HepG2 (cell line): Measurements from ENCODE around the gene SLCO4A1. TPM values are rescaled to one million over a fixed set of nuclear protein-coding genes. Genes with fewer than 3 reads are reported as not detected.

Experiments
- CBX1 ChIP-seq: IDR thresholded peaks from one replicate; pipeline ENCODE4 v1.6.1; 2016; ENCODE audit warnings: antibody characterized with exemption, low read depth
- FOSL2 ChIP-seq: sonication (generic); formaldehyde crosslinking; IDR thresholded peaks from 2 replicates; pipeline ENCODE4 v1.4.0; 2020; ENCODE audit warnings: missing genetic modification reagents
- KAT7 ChIP-seq: IDR thresholded peaks from 2 replicates; pipeline ENCODE4 v1.6.1; 2018; ENCODE audit warnings: borderline replicate concordance, missing compliant biosample characterization
- KDM2A ChIP-seq: sonication (generic); formaldehyde crosslinking; IDR thresholded peaks from 2 replicates; pipeline ENCODE4 v1.4.0; 2020; ENCODE audit warnings: low read depth, missing genetic modification reagents, borderline replicate concordance
- KDM6A ChIP-seq: IDR thresholded peaks from 2 replicates; pipeline ENCODE4 v1.6.1; 2016; ENCODE audit warnings: low read depth
- MED8 ChIP-seq: sonication (generic); formaldehyde crosslinking; IDR thresholded peaks from 2 replicates; pipeline ENCODE4 v1.8.1; 2023; ENCODE audit warnings: mild to moderate bottlenecking, missing genetic modification reagents; ENCODE audit not compliant: insufficient replicate concordance
- MEIS2 ChIP-seq: sonication (generic); formaldehyde crosslinking; IDR thresholded peaks from 2 replicates; pipeline ENCODE4 v1.9.0; 2021; ENCODE audit warnings: mild to moderate bottlenecking, missing genetic modification reagents
- SIN3A ChIP-seq: IDR thresholded peaks from 2 replicates; pipeline ENCODE4 v1.6.1; 2011; ENCODE audit warnings: low read depth, mild to moderate bottlenecking, control low read depth, low read length, borderline replicate concordance
- SNAPC2 ChIP-seq: sonication (generic); formaldehyde crosslinking; IDR thresholded peaks from 2 replicates; pipeline ENCODE4 v1.8.1; 2022; ENCODE audit warnings: mild to moderate bottlenecking, missing genetic modification reagents
- SP4 ChIP-seq: sonication (generic); formaldehyde crosslinking; IDR thresholded peaks from 2 replicates; pipeline ENCODE4 v1.8.1; 2023; ENCODE audit warnings: mild to moderate bottlenecking, missing genetic modification reagents
- TBX2 ChIP-seq: sonication (generic); formaldehyde crosslinking; IDR thresholded peaks from 2 replicates; pipeline ENCODE4 v1.5.0; 2020; ENCODE audit warnings: missing genetic modification reagents, mild to moderate bottlenecking, borderline replicate concordance
- TRIM22 ChIP-seq: fragments of 450-650 bp; IDR thresholded peaks from 2 replicates; pipeline ENCODE4 v1.6.1; 2017
- TSC22D2 ChIP-seq: sonication (generic); formaldehyde crosslinking; IDR thresholded peaks from 2 replicates; pipeline ENCODE4 v1.5.1; 2020; ENCODE audit warnings: missing genetic modification reagents, mild to moderate bottlenecking, borderline replicate concordance
- ZFYVE20 ChIP-seq: sonication (generic); formaldehyde crosslinking; IDR thresholded peaks from 2 replicates; pipeline ENCODE4 v1.8.0; 2023; ENCODE audit warnings: low read depth, mild to moderate bottlenecking, moderate library complexity, missing genetic modification reagents, borderline replicate concordance
- ZKSCAN1 ChIP-seq: fragments of 150-350 bp; IDR thresholded peaks from 2 replicates; pipeline ENCODE4 v1.6.1; 2014; ENCODE audit warnings: low read length
- ZNF431 ChIP-seq: sonication (generic); formaldehyde crosslinking; IDR thresholded peaks from 2 replicates; pipeline ENCODE4 v1.9.0; 2022; ENCODE audit warnings: missing genetic modification reagents, low read depth, mild to moderate bottlenecking, borderline replicate concordance
- ZNF432 ChIP-seq: sonication (generic); formaldehyde crosslinking; IDR thresholded peaks from 2 replicates; pipeline ENCODE4 v1.5.0; 2020; ENCODE audit warnings: missing genetic modification reagents, mild to moderate bottlenecking, borderline replicate concordance
- ZNF839 ChIP-seq: sonication (generic); formaldehyde crosslinking; IDR thresholded peaks from 2 replicates; pipeline ENCODE4 v1.4.0; 2020; ENCODE audit warnings: missing genetic modification reagents, mild to moderate bottlenecking, borderline replicate concordance
- ZNF891 ChIP-seq: sonication (generic); formaldehyde crosslinking; IDR thresholded peaks from 2 replicates; pipeline ENCODE4 v1.5.0; 2020; ENCODE audit warnings: mild to moderate bottlenecking, missing genetic modification reagents
- ZSCAN12 ChIP-seq: sonication (generic); formaldehyde crosslinking; IDR thresholded peaks from 2 replicates; pipeline ENCODE4 v1.9.0; 2021; ENCODE audit warnings: mild to moderate bottlenecking, missing genetic modification reagents
- polyA plus RNA-seq, 8 experiments: library from polyadenylated mRNA; depleted of rRNA in 3 of 8; stranded (reverse) in 7 of 8; unstranded in 1 of 8; fragments of >200 nt; fragmentation: Illumina TruSeq in 4 of 8; extraction: Trizol in 4 of 8; gene quantifications; 2 replicates each; pipeline versions ENCODE4 v1.2.1 to v1.2.3, GENCODE V29; 2011 to 2016; ENCODE audit warnings: low read depth in 4 of 8, missing spikeins in 1 of 8, mixed read lengths in 1 of 8; ENCODE audit not compliant: insufficient read depth in 1 of 8
- total RNA-seq, 5 experiments: library from RNA; depleted of rRNA; stranded (reverse); fragments of >200 nt; fragmentation: Illumina TruSeq; extraction: Trizol; gene quantifications; 2 replicates each; pipeline ENCODE4 v1.2.3, GENCODE V29; 2016; ENCODE audit warnings: low read depth in 1 of 5
- TF ChIP-seq, protein P1 (sequence below): sonication (generic); formaldehyde crosslinking; IDR thresholded peaks from 2 replicates; pipeline ENCODE4; 2020; ENCODE audit warnings: missing genetic modification reagents, mild to moderate bottlenecking, borderline replicate concordance
- TF ChIP-seq, protein P2 (sequence below): sonication (generic); formaldehyde crosslinking; conservative IDR thresholded peaks from 2 replicates; pipeline ENCODE4 v1.8.0; 2022; ENCODE audit warnings: missing genetic modification reagents

The SLCO4A1 gene
- total and polyA plus RNA-seq, 2 of the 13 experiments (the other 11 are each of a cell fraction or from before 2014, with no cell fraction given), result 55.5 to 112 TPM

DNA sequence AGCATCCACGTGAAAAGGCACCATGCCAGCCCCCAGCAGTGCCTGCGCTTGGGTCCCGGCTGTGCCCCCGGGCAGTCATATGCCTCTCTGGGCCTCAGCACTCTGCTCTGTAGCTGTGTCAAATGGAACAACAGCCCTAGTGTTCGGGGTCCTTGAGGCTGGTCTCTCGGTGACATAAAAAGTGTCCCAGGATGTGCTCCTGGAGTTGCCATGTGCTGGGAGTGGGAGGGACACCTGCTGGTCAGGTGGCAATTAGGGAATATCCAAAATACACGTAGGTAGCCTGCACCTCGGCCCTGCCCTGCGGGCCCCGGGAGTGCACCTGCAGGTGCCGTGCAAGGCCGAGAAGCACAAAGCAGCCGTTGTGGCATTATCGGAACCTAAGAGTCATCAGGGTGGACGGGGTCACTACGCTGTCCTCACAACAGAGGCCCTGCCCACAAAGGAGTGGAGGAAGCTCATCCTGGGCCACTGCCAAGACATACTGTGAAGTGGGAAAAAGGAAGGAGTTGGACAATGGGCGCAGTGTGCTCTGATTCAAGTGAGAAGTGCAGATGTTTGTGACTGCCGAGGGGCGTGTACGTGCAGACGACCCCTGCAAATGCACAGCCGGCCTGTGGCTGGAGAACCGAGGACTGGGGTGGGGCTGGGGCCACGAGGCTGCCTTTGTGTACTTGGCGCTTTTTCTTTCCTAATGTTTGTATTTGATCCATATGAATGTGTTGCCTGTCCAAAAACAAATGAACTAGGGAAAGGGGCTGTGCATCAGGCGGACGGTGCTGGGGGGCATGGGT, 24.6 kb downstream of the SLCO4A1 start (continued):
- TF ChIP-seq, protein P1, sequence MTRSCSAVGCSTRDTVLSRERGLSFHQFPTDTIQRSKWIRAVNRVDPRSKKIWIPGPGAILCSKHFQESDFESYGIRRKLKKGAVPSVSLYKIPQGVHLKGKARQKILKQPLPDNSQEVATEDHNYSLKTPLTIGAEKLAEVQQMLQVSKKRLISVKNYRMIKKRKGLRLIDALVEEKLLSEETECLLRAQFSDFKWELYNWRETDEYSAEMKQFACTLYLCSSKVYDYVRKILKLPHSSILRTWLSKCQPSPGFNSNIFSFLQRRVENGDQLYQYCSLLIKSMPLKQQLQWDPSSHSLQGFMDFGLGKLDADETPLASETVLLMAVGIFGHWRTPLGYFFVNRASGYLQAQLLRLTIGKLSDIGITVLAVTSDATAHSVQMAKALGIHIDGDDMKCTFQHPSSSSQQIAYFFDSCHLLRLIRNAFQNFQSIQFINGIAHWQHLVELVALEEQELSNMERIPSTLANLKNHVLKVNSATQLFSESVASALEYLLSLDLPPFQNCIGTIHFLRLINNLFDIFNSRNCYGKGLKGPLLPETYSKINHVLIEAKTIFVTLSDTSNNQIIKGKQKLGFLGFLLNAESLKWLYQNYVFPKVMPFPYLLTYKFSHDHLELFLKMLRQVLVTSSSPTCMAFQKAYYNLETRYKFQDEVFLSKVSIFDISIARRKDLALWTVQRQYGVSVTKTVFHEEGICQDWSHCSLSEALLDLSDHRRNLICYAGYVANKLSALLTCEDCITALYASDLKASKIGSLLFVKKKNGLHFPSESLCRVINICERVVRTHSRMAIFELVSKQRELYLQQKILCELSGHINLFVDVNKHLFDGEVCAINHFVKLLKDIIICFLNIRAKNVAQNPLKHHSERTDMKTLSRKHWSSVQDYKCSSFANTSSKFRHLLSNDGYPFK (CRISPR knock-in tag), result peak; percentile 78
- TF ChIP-seq TBX2 (CRISPR knock-in tag) (peak; percentile 100), ZNF839 (CRISPR knock-in tag) (peak; percentile 82; the same call in 1 of the 2 replicates), CBX1 (peak; percentile 68), ZNF891 (CRISPR knock-in tag) (no peak), KDM2A (CRISPR knock-in tag) (peak; percentile 82), ZFYVE20 (no peak), MEIS2 (CRISPR knock-in tag) (no peak; the same call in 1 of the 2 replicates), MED8 (CRISPR knock-in tag) (peak; percentile 88), SIN3A (no peak; the same call in 1 of the 2 replicates), KDM6A (CRISPR knock-in tag) (peak; percentile 44; the same call in 1 of the 2 replicates), TSC22D2 (CRISPR knock-in tag) (0 out of 2 replicates have a peak, but pooled peaks have one; percentile 20), ZSCAN12 (CRISPR knock-in tag) (0 out of 2 replicates have a peak, but pooled peaks have one; percentile 34), SNAPC2 (CRISPR knock-in tag) (peak; percentile 98), ZNF432 (CRISPR knock-in tag) (no peak), FOSL2 (CRISPR knock-in tag) (peak; percentile 98), KAT7 (CRISPR knock-in tag) (no peak), ZKSCAN1 (no peak), SP4 (CRISPR knock-in tag) (peak; percentile 86), ZNF431 (CRISPR knock-in tag) (peak; percentile 75), TRIM22 (no peak)
- TF ChIP-seq, protein P2, sequence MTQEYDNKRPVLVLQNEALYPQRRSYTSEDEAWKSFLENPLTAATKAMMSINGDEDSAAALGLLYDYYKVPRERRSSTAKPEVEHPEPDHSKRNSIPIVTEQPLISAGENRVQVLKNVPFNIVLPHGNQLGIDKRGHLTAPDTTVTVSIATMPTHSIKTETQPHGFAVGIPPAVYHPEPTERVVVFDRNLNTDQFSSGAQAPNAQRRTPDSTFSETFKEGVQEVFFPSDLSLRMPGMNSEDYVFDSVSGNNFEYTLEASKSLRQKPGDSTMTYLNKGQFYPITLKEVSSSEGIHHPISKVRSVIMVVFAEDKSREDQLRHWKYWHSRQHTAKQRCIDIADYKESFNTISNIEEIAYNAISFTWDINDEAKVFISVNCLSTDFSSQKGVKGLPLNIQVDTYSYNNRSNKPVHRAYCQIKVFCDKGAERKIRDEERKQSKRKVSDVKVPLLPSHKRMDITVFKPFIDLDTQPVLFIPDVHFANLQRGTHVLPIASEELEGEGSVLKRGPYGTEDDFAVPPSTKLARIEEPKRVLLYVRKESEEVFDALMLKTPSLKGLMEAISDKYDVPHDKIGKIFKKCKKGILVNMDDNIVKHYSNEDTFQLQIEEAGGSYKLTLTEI (CRISPR knock-in tag), result no peak
